ENCODE data around the gene RCL1. TPM values are rescaled to one million over a fixed set of nuclear protein-coding genes. Genes with fewer than 3 reads are reported as not detected.

RCL1 gene
- total RNA-seq, 1 donor from 2014 or later, result 26.0 TPM

DNA sequence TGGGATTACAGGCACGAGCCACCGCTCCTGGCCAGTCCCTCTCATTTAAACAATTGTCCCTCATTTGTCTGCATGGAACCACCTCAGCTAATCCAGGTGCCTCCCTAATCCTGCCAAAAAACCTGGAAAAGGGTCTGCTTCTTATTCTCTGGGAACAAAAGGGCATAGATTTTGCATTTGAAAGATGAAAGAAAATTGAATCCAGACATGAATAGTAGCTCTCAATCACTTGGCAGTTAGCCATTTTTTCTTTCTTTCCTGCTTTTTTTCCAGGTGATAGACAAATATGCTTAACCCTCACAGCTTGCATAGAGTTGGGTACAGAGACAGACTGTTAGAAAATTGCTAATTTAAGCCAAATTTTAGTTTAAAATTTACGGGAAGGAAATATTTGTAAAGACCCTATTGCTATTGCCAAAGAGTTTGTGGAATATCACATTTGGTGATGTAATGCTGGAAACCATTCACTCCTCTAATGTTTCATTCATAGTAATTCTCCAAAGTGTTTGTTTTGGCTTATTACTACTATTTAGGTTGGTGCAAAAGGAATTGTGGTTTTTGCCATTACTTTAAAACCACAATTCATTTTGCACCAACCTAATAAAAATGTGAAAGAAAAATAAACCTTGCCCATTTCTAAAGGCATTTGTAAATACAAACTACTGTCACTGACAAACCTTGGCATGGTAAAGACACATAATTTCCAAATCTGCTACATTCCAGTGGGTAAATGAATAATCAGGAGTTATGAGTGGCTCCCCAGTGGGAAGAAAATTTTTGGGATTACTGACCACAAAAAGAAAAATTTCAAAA lies 111.8 kb downstream of the RCL1 start:
- ChIA-PET CTCF (no interaction called here), POLR2A (no interaction called here)
- ATAC-seq (ENCODE audit: low read depth), result no peak
- Mint-ChIP-seq H3K27ac (no peak overlapping the region), H3K9me3 (peaks cover 4% of the 10 kb centered on the region), H3K27me3 (no peaks in the 10 kb centered on the region), H3K36me3 (ENCODE audit: low read depth) (peaks cover 4% of the 10 kb centered on the region), H3K4me1 (peaks cover 13% of the 10 kb centered on the region), H3K4me3 (no peak overlapping the region)
- intact Hi-C loops (cut with micrococcal nuclease), result no loop called here
- no peak for DNase-seq
- TF ChIP-seq, protein P1, sequence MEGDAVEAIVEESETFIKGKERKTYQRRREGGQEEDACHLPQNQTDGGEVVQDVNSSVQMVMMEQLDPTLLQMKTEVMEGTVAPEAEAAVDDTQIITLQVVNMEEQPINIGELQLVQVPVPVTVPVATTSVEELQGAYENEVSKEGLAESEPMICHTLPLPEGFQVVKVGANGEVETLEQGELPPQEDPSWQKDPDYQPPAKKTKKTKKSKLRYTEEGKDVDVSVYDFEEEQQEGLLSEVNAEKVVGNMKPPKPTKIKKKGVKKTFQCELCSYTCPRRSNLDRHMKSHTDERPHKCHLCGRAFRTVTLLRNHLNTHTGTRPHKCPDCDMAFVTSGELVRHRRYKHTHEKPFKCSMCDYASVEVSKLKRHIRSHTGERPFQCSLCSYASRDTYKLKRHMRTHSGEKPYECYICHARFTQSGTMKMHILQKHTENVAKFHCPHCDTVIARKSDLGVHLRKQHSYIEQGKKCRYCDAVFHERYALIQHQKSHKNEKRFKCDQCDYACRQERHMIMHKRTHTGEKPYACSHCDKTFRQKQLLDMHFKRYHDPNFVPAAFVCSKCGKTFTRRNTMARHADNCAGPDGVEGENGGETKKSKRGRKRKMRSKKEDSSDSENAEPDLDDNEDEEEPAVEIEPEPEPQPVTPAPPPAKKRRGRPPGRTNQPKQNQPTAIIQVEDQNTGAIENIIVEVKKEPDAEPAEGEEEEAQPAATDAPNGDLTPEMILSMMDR (IDR thresholded peaks at IDR 0.05), result no peak

DNA sequence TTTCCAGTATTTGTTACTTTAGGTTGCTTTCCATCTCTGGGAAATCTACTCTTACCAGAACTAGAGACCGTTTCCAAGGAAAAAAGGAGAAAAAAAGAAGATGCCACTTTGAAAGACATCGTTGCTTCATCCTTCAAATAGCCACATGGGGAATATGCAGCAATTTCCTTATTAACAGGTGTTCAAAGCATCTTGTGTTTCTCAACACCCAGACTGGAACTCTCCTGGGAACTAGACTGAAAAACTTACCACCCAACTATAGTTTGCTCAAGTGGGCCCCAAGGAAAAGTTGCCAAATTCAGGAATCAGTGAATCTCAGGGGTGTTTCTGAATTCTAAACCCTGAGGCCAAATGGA lies 112.4 kb downstream of the RCL1 start:
- TF ChIP-seq, protein P1 (IDR thresholded peaks at IDR 0.05), result no peak
- Mint-ChIP-seq H3K27ac (no peak overlapping the region), H3K4me1 (peaks cover 13% of the 10 kb centered on the region), H3K9me3 (peaks cover 4% of the 10 kb centered on the region), H3K4me3 (no peak overlapping the region), H3K36me3 (ENCODE audit: low read depth) (no peaks in the 10 kb centered on the region), H3K27me3 (no peaks in the 10 kb centered on the region)
- ATAC-seq (ENCODE audit: low read depth), result no peak
- no peak for DNase-seq
- CTCF ChIA-PET, result no interaction called here
- intact Hi-C loops (cut with micrococcal nuclease), result no loop called here
- POLR2A ChIA-PET, result no interaction called here

Other genes starting within 250 kb of the RCL1 start
- gene PLPP6, start 130.7 kb upstream of the RCL1 start, total RNA-seq, result 8.5 and 10.2 TPM in 2 replicates
- 0.53 TPM in 1 of 2 replicates, not detected in the other for gene SPATA6L, start 126.5 kb upstream of the RCL1 start, total RNA-seq
- 12.3 and 14.7 TPM in 2 replicates for gene CDC37L1, start 113.4 kb upstream of the RCL1 start, total RNA-seq
- gene AK3, start 51.7 kb upstream of the RCL1 start, total RNA-seq, result 14.5 and 16.9 TPM in 2 replicates
- gene JAK2, start 192.3 kb downstream of the RCL1 start, total RNA-seq, result 19.2 and 21.3 TPM in 2 replicates

All from activated B cell treated with CpG ODN at 0.5 μM for 24 hours (primary cell).